Inflammatory macrophage treated with lipopolysaccharide for 1 hour (primary cell): ENCODE results near the gene RNF167.

ENCODE experiments used
- DNase-seq, 2 donors: peaks; one replicate each; pipeline ENCODE4 v3.0.0-alpha.2; 2020 to 2022

RNF167 gene

GRCh38 chr17:4939796-4940554, at the start of gene RNF167, which contains the start of gene SLC25A11:
RNF167 (plus strand) TSS chr17:4940268; CDS start chr17:4940910, 642 bp downstream.
SLC25A11 (minus strand) TSS chr17:4940046; CDS start chr17:4939910, 136 bp downstream.
- peak; percentile 99 to 100 for DNase-seq

GRCh38 chr17:4891411-4892410, 48.4 kb upstream of the RNF167 start:
- DNase-seq, result no peak

- no peak for DNase-seq
These were observed 47.4 kb upstream of the RNF167 start for GRCh38 chr17:4892499-4893221.

GRCh38 chr17:4893272-4893671, 46.8 kb upstream of the RNF167 start:
- no peak for DNase-seq

GRCh38 chr17:4893721-4894560, 46.1 kb upstream of the RNF167 start:
- DNase-seq, result no peak

GRCh38 chr17:4895121-4895520, 44.9 kb upstream of the RNF167 start:
- DNase-seq, result no peak

- DNase-seq, result peak; percentile 45 to 76
These were observed 44.3 kb upstream of the RNF167 start for GRCh38 chr17:4895657-4896331.

GRCh38 chr17:4896332-4897197, 43.5 kb upstream of the RNF167 start:
- no peak for DNase-seq

GRCh38 chr17:4897198-4897687, 42.8 kb upstream of the RNF167 start:
- DNase-seq, result no peak

GRCh38 chr17:4897785-4898184, 42.3 kb upstream of the RNF167 start:
- DNase-seq, result no peak

GRCh38 chr17:4898351-4898750, 41.7 kb upstream of the RNF167 start:
- DNase-seq, result no peak

GRCh38 chr17:4898927-4899326, 41.1 kb upstream of the RNF167 start:
- no peak for DNase-seq

- DNase-seq, result peak; percentile 96 to 99
These were observed 40.5 kb upstream of the RNF167 start, which contains the start of gene C17orf107 for GRCh38 chr17:4899341-4900230. C17orf107 (plus strand) TSS chr17:4899536; CDS start chr17:4899763, 227 bp downstream.

GRCh38 chr17:4900231-4901107, 39.6 kb upstream of the RNF167 start:
- DNase-seq, result peak in 1 of 2 donors; percentile 57

- no peak for DNase-seq
These were observed 38.9 kb upstream of the RNF167 start for GRCh38 chr17:4901108-4901647.

- peak; percentile 73 to 79 for DNase-seq
These were observed 38.3 kb upstream of the RNF167 start for GRCh38 chr17:4901648-4902344.

GRCh38 chr17:4902540-4902939, 37.5 kb upstream of the RNF167 start:
- DNase-seq, result no peak
